ENCODE data around the gene FADD.

The FADD gene

DNA sequence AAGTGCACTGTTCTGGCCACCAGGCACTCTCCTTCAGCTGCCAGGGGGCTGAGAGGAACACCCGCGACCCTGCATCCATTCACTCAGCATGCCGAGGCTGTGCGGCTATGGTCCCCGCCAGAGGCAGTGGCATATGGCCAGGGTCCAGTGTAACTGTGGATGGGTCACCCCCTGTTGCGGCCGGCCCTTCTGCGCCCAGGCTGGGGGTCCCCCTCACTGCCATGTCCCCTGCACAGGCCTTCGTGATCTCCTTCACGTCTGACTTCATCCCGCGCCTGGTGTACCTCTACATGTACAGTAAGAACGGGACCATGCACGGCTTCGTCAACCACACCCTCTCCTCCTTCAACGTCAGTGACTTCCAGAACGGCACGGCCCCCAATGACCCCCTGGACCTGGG lies 20.8 kb upstream of the FADD start:
- DNase-seq (ENCODE audit: low read depth): no peak
- TF ChIP-seq CTCF (conservative IDR thresholded peaks at IDR 0.05; ENCODE audit: low read depth, low read length): no peak
- no peak overlapping the region for H3K4me3 ChIP-seq (ENCODE audit: low read length)

GRCh38 chr11:70183032-70183431 lies 20.1 kb upstream of the FADD start:
- H3K4me3 ChIP-seq (ENCODE audit: low read length): no peak overlapping the region
- no peak for DNase-seq (ENCODE audit: low read depth)
- TF ChIP-seq CTCF (conservative IDR thresholded peaks at IDR 0.05; ENCODE audit: low read depth, low read length): no peak

DNA sequence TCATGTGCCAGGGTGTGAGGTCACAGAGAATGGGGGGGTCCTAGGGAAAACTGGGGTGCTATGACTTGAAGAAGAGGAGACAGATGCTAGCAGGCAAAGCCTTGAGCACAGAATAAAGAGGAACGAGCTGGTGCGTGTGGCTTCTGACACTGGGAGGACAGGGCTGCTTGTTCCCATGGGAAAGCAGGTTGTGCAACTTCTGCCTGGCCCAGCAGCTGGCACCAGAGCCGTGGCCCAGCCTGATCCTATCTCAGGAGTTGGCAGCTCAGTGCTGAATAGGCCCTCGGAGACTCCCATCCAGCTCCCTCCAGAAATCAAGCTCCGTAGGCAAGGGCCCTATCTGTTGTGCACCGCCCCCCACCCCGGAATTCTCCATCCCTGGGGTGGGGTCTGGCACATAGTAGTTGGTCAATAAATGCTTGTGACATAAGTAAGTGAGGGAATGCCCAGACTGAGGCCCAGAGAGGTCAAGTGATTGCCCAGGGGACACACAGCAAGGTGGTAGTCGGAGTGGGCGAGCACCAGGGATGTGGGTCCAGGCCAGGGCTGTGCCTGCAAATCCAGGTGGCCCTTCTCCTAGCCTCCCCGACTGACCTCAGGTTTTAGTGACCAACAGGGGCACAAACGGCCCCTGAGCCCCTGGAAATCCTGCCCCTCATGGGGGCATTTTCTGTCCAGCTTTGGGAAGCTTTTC lies 19.5 kb upstream of the FADD start:
- H3K4me3 ChIP-seq (ENCODE audit: low read length): no peak overlapping the region
- TF ChIP-seq CTCF (conservative IDR thresholded peaks at IDR 0.05; ENCODE audit: low read depth, low read length): no peak
- no peak for DNase-seq (ENCODE audit: low read depth)

DNA sequence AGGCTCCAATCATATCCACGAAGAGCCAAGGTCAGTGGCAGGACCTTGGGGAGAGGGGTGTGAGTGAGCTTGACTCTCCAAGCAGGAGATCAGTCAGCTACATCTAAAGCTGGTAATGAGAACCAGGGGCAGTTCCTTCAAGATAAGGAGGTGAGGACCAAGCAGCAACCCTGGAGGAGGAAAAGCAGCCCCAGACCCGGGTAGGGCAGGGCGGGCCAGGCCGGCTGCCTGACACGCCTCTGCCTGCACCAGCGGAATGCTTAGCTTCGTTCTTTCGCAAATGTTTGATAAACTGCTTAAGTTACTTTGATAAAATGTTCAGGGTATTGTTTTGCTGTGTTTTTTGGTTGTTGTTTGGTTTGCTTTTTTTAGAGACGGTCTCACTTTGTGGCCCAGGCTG lies 18.7 kb upstream of the FADD start:
- no peak for TF ChIP-seq CTCF (conservative IDR thresholded peaks at IDR 0.05; ENCODE audit: low read depth, low read length)
- no peak for DNase-seq (ENCODE audit: low read depth)

GRCh38 chr11:70185348-70186055 lies 17.6 kb upstream of the FADD start:
- no peak for DNase-seq (ENCODE audit: low read depth)
- TF ChIP-seq CTCF (conservative IDR thresholded peaks at IDR 0.05; ENCODE audit: low read depth, low read length): no peak
- no peak overlapping the region for H3K4me3 ChIP-seq (ENCODE audit: low read length)

More for the DNA sequence above, 18.7 kb upstream of the FADD start:
- H3K4me3 ChIP-seq (ENCODE audit: low read length): no peak overlapping the region

DNA sequence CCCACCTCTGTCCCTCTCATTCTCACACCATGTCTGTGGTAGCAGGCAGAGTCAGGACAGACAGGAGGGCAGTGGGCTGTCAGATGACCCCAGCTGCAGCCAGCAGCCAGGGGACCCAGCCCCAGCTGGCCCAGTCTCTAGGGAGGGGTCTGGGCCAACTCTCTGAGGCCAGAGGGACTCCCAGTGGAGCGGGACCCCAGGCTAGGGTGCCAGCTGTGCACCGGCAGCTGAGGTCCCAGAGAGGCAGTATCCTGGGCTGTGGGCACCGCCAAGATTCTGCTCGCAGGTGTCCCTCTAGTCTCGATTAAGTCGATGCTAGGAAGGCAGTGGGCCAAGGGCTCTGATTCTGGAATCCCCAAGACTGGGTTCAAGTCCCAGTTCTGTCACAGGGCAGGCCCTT lies 16.7 kb upstream of the FADD start:
- DNase-seq (ENCODE audit: low read depth): no peak
- TF ChIP-seq CTCF (conservative IDR thresholded peaks at IDR 0.05; ENCODE audit: low read depth, low read length): no peak
- no peak overlapping the region for H3K4me3 ChIP-seq (ENCODE audit: low read length)

GRCh38 chr11:70186936-70187335 lies 16.2 kb upstream of the FADD start:
- DNase-seq (ENCODE audit: low read depth): no peak
- no peak for TF ChIP-seq CTCF (conservative IDR thresholded peaks at IDR 0.05; ENCODE audit: low read depth, low read length)
- no peak overlapping the region for H3K4me3 ChIP-seq (ENCODE audit: low read length)
